Fibroblast of skin of scalp (primary cell): ENCODE data around the gene MARCHF2.

Experiments used
- DNase-seq: peaks from one replicate; pipeline ENCODE4 v3.0.0-alpha.2; 2013

The MARCHF2 gene

DNA sequence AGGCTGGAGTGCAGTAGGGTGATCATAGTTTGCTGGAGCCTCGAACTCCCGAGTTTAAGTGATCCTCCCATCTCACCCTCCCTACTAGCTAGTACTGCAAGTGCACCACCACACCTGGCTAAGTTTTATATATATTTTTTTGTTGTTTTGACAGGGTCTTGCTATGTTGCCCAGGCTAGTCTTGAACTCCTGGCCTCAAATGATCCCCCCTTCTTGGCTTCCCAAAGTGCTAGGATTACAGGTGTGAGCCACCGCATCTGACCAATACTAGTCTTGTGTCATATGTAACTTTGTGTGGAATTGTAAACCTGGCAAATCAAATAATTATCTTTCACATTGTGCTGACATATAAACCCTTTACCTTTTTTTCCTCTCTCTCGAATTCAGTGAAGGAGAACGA, 41.9 kb downstream of the MARCHF2 start:
- no peak for DNase-seq

DNA sequence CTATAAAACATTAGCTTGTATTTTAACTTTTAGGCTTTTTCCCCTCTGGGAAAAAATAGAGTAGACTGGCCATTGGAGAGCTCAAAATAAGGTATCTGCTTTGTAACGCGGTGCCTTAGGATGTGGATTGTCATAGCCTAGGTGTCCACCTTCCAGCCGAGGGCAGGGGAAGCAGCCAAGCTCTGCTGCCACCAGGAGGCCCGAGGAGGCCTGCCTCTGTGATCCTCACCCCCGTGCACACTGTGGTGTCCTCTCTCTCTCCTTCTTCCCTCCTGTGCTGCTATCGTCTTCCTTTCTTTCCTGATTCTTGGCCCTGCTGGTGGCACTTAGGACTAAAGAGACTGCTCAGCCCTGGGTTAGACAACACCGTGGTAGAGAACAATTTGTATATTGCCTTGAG, 43.0 kb downstream of the MARCHF2 start:
- DNase-seq: no peak

DNA sequence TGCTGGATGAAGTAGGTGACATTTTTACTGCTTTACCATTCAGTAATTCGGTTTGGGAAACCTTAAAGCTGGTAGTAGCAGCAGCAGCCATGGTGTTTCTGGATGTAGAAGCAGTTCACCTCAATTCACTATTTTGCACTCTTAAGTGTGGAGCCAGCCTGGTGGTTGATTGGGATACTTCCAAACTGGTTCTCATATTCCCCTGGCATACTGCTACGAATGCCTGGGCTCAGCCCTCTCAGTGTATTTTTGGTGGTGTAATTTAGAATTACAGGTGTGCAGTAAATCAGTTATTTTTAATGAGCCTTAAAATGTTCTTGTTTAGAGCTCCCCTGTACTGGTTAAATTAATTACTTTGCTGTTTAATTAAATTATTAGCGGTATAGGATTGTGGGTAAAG, 44.1 kb downstream of the MARCHF2 start:
- DNase-seq: no peak

DNA sequence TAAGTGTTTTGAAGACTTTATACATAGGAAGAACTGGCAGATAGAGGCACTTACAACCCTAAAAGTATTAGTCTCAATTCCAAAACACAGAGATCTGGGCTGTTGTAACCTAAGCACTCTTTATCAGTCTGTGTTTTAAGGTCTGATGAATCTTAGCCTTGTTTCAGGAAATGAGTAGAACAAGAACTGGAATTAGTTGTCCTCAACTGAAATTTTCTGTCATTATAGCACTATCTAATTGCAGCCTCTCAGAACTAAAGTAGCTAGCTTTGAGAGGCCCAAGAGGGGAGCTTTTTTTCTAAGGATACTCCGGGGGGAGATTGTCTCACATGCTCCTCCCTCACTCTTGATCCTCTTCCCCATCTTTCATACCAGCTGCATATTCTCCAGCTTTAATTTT, 44.7 kb downstream of the MARCHF2 start:
- DNase-seq: no peak

DNA sequence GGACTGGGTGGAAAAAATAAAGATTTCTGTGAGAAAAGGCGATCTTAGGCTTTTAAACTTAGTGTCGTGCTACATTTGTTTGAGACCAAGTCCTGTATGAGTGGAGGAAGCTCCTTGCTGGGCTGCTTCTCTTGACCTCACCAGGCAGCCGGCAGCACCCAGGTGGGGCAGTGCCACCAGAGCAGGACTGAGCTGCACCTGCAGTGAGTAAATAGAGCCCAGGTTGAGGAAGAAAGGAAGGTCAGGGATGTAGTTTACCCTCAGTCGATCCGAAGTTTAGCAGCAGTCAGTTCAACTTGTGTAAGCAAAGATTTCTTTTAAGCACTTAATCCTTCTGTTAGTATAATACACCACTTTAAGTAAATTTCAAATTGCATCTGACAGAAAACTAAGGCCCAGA, 45.3 kb downstream of the MARCHF2 start:
- no peak for DNase-seq

DNA sequence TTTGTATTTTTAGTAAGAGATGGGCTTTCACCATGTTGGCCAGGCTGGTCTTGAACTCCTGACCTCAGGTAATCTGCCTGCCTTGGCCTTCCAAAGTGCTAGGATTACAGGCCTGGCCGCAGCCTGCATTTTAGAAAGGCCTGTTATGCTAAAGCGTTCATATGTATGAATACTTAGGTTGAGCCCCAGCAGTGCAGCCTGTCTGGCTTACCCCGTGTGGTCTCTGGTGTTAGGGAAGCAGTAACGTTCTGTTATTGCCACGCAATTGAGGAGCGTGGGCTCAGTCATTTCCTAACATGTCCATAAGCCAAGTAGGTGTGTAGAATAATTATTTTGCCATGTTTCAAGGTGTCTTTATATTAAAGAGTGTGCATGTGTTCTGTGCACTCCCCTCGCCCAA, 46.0 kb downstream of the MARCHF2 start:
- no peak for DNase-seq

DNA sequence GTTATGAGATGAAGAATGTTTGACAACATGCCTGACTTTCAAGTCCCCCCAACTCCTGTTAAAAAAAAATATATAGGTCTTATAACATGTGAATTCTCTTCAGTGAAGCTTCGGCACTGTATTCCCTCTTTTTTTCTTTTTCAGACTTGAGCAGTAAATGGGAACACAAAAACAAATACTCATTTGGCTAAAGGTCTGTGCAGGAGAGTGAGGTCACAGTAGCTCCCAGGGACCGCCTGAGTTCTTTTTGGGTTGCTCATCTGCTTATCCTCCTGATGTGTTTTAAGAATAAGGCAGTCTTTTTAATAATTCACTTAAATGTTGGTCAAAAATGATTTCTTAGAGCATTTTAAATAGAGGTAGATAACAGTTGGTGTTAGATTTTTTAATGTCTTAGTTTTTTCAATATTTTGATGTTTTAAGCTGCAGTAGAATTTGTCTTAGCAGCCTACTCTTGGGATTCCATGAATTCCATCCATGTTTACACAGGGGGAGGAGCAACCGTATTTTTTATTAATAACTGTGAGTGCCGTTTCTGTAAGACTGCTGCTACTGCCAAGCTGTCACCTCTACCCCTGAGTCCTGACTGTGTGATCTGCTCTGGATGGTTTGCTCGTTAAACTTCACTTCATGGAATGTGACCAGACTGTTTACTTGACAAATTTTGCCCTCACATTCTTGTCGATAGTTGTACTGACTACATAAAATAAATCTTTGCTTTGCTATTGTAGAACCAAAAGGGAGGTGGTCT, 46.6 kb downstream of the MARCHF2 start:
- peak; percentile 76 for DNase-seq

DNA sequence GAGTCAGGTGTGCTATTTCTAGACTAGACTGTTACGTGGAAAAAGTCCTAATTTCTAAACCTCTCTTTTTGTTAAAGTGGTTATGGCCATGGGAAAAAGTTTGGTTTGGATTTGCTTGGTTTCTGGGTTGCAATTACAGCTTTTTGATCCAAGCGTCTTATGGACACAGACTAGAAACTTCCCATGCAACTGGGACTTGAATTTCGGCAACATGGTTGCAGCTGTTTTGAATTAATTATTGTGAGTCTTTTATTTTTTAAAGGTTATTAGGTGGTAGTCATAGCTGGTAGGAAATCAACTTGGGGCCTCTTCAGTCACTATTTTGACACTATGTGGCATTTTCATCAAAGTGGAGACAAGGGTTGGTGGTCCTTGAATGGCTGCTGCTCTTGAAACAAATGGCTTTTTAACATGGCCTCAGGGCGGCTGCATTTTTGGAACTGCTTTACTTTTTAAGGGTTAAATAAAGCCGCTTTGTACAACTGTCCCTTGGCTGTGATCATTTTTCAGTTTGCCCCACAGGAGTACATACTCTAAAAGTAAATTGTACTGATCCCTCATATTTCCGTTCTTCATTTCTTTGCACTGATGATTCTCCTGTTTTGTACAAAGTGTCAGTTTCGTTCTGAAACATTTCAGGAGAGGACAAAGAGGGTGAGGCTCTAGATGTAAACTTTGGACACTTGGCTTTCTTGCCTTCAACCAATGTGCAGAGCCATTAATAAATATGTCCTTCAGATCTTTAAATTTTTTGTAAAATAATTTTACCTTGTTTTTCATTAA, 47.6 kb downstream of the MARCHF2 start:
- DNase-seq: peak; percentile 48

DNA sequence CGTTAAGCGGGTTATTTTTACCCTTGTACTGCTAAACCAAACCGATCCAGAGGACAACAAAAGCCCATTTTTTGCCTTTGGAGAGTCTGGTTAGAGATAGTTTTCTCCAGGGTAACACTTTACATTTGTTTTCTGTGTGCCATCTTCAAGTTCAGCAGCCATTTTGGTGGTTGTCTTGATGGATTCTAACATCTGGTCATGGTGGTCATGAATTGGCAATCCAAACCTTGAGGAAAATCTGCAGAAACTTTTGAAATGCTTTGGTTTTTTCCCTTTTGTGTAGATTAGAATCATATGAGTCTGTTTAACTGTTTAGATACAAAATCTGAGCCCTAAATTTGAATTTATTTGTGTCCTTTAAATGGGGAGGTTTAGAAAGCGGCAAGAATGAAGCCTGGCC, 48.3 kb downstream of the MARCHF2 start:
- DNase-seq: no peak

DNA sequence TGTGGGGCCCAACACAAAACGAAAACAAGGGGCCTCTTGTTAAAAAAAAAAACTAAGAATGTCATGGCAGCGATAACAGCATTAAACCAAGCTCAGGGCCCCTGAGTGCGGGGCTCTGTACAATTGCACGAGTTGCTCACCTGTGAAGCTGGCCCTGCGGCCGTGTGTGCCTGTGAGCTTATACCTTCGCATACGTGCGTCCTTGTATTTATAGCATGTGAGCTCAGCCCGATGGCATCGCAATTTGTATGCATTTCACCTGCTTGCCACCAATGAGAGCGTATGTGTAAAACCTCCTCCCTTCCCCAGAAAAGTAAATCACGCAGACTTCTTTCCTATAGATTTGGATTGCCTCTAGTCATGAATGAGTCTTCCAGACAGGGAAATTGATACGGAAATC, 48.8 kb downstream of the MARCHF2 start:
- no peak for DNase-seq

DNA sequence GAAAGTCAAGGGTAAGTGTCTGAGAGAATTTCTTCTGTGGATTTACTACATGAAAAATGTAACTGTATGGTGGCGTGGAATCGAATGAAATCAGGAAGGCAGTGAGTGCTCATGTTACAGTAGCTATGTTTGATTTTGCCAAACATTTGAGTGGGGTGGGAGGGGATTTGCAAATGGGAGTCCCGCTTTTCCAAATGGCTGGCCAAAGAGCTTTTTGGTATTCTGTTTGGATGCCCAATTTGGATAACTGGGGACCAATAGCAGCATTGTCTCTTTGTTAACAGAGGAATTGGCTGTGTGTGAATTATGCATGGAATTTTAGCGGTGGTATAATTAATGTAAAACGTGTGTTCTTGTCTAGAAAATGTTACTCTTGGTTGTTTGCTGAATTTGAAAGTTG, 49.5 kb downstream of the MARCHF2 start:
- DNase-seq: peak; percentile 39

DNA sequence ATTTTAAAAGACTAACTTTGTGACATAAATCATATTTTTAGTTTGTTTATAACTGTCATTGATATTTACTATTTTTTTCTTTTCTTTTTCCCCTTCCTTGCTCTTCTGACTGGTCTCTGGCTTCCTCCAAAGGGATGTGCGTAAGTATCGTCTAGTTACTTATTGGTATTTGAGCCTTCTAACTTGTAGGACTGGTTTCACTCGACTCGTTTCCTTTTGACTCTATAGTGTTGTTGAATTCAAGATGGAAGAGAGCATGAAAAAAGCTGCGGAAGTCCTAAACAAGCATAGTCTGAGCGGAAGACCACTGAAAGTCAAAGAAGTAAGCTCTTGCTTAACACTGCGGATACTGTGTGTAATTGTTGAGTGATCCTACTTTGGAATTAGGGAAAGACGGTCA, 50.3 kb downstream of the MARCHF2 start:
- DNase-seq: no peak

DNA sequence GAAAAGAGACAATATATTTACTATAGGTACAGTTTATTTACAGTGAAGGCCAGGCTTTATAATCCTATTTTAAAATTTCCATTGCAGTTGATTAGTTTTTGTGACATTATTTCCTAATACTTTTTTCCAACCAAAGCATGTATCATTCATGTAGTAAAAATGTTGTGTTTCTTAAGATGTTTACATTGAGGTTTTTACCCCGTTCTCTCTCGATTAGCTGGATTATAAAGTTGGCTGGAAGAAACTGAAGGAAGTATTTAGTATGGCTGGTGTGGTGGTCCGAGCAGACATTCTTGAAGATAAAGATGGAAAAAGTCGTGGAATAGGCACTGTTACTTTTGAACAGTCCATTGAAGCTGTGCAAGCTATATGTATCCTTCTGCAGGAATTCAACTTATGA, 52.9 kb downstream of the MARCHF2 start:
- DNase-seq: peak; percentile 12

DNA sequence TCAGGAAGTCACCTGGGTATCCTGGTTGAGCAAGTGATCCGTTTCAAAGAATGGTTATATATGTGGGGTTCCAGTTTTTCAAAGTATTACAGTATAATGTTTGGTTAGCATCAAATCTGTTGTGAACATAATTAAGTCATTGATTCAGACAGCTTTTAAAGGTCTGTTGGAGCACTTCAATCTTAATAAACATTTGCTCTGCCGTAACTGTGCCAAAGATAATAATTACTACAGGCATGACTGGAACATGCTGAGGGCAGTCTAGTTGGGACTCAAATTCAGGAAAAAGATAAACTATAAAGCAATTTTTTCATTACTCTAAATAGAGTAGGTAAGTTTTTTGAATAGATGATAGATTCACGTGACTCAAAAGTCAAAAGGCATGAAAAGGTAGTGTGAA, 55.0 kb downstream of the MARCHF2 start:
- no peak for DNase-seq

DNA sequence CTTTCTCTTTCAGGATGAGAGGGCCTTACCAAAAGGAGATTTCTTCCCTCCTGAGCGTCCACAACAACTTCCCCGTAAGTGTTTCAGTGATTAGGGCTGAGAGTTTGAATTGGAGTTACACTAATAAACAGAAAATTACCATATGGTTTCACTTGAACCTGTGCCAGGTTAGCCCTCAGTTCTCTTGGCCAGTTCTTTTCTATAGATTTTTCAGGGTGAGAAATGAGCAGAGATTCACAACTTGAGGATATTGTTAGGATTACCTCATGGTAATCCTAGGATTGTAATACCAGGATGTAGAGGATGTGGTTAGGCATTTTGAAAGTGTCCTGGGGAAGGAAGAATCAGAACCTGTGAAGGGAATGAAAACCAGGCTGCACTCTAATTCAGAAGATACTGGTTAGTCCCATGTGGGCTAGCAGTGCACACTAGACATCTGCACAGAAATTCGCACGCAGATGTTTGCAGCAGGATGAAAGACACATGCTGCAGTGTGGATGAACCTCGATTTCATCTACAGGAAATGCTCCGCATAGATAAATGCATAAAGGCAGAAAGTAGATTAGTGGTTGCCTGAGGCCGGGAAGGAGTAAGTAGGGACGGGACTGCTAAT, 55.8 kb downstream of the MARCHF2 start:
- DNase-seq: peak; percentile 43

DNA sequence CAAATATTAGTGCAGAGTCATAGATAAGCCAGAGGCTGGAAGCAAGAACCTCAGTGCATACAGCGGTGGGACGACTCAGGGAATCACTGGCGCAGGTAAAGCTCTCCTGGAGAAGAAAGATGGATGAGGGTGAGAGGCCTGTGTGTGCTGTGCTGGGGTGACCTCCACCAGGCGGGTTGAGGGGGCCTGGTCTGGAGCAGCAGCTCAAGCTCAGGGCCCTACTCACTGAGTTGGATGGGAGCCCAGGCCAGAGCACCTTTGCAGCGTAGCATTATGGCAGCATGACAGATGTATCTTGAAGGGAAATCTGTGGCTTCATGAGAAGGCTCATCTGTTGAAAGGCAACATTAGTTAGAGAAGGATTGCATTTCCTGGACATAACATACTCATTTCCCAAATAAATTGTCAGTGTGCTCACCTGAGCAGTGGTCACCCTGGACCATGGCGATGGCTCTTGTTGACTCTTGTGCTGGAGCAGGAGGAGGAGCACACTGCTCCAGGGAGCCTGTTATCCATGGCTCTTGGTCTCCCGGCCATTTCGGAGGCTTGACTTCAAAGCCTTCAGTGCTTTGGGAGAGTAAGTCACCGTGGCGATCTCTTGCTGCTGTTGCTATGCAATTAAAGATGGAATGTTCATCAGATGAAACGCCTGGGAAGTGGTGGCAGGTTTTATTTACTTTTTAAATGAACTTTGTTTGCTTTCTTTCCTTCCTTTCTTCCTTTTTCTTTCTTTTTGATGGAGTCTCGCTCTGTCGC, 56.7 kb downstream of the MARCHF2 start:
- no peak for DNase-seq

DNA sequence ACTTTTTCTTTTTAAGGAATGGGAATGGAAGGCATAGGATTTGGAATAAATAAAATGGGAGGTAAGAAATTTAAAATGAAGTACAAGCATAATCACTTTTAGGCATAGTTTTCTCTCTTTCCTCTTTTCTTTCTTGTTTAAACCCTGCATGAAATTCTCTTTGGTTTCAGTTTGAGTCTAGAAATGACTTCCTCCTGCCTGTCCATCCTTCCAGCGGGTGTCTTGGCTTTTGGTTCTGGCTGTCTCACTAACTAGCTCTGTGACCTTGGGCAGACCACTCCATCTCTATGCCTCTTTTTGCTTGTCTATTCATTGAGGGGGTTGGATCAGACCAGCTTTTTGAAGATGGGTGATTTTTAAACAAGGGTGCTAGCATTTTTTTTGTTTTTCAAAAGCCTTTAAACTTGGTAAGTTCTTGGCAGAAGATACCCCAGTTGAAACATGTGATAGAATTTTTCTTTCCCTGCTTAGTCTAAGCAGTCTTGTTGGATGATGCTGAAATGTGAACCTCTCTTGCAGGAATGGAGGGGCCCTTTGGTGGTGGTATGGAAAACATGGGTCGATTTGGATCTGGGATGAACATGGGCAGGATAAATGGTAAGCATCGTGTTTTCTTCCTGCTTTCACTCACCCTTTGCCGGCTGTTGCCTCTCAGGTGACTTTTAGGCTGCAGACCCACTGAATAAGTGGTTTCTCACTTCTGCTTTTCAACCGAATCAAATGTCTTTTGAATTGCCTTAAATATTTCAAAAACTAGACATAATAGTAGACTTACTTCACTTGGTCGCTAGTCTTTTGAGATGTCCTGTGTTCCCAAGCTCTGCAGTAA, 60.8 kb downstream of the MARCHF2 start:
- DNase-seq: no peak

DNA sequence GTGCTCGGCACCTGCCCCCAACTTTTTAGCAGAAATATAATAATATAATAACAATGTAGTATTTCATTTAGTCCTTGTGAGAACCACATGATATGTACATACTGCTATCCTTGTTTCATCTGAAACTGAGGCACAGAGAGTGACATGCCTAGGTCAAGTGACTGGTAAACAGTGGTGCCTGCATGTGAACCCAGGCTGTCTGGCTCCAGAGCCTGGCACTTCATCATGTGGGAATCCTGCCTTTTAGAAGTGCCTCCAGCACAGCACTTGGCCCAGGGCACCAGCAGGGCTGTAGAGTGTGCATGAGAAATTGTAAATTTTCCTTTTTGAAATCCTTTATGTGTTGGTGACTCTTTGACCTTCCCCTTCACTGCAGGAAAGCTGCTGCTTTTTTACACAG, 61.9 kb downstream of the MARCHF2 start:
- DNase-seq: no peak

DNA sequence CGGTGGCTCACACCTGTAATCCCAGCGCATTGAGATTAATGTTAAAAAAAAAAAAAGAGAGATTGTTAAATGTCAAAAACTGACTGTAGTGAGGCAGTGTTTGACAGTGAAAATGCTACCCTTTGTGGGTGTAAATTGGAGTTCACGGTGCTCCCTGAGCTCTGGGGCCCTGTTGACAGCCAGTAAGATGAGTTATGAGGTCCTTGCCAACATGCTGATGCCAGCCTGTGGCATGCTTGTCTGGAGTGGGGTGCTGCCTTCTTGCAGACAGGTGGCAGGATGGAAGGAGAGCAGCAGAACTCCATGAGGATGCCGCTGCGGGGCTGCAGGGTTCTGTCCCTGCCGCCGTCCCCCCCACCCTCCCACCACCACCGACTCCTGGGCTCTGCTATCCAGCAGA, 63.4 kb downstream of the MARCHF2 start:
- DNase-seq: no peak

DNA sequence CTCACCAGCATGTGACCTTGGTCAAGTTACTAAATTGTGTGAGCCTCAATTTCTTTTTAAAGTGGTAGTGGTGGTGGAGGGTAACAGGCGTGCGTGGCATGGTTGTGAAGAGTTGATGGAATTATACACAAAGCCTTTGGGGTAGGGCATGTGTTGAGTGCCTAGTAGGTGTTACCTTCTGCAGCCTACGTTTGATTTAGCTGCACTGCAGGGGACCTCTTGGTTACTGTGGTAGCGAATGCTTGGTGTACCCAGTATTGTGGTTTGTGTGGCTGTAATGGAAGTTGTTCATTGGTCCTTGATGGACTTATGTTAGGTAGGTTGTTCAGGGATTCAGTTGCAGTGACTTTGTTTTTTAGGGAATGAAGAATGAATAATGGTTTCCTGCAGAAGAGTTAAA, 64.8 kb downstream of the MARCHF2 start:
- no peak for DNase-seq

DNA sequence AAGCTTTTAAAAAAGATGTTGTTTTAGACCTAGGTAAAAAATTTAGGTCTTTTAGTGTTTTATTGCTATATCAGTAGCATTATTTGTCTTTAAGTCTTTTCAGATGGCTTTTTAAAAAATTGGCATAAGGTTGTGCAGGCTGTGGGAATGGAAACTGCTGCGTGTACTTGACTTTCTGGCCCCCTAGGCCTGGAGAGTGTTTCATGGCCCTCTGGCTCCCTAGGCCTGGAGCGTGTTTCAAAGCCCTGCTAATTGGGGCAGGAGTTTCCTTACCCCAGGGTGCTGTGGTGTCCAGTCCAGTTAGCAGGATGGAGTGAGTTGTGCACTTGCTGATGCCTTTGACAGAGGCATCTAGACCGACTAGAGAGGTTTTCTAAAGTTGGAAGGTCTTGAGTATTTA, 65.5 kb downstream of the MARCHF2 start:
- no peak for DNase-seq

DNA sequence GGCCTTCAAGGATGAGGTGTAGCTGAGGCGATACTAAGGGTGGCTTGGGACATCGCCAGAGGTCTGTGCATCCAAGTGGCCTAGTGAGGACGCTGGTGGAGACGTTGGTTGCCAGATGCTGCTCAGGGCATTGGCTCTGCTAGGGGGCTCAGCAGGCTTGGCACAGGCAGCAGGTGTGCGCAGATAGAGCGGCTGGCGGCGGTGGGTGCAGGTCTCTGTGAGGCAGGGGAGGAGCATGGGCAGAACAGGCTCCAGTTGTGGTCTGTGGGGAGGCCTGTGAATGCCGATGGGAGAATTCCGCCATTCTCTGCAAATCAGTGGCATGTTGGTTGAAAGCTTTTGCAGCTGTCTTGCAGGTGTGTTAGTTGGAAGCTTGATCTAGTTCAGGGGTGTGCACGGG, 68.1 kb downstream of the MARCHF2 start:
- no peak for DNase-seq
